Breast epithelium (tissue), 4 donors: ENCODE measurements around the gene CUL2. TPM values are rescaled to one million over a fixed set of nuclear protein-coding genes. Genes with fewer than 3 reads are reported as not detected.

Experiments used
- DNase-seq, 2 donors: peaks; one replicate each; pipeline ENCODE4 v3.0.0-alpha.2; 2019; ENCODE audit warnings: low spot score in 2 of 2
- H3K27ac ChIP-seq, 2 donors: fragments of 200-600 bp; sonication (generic) in 1 of 2; one replicate each; pipeline ENCODE4 v1.5.1; 2016 to 2019; ENCODE audit warnings: mild to moderate bottlenecking in 1 of 2
- H3K27me3 ChIP-seq, 2 donors: fragments of 200-600 bp; sonication (generic) in 1 of 2; one replicate each; pipeline versions ENCODE4 v1.5.1 to v1.6.0; 2017 to 2019; ENCODE audit warnings: control low read depth in 1 of 2, mild to moderate bottlenecking in 1 of 2
- H3K36me3 ChIP-seq: fragments of 200-600 bp; one replicate; pipeline ENCODE4 v1.5.1; 2019
- H3K4me1 ChIP-seq, 2 donors: fragments of 200-600 bp; sonication (generic); one replicate each; pipeline ENCODE4 v1.5.1; 2016 to 2019; ENCODE audit warnings: control low read depth in 1 of 2
- H3K4me3 ChIP-seq, 3 donors: fragments of 200-600 bp; sonication (generic); 1 replicate in 2 of 3; 2 replicates in 1 of 3; pipeline ENCODE4 v1.5.1; 2016 to 2019; ENCODE audit warnings: mild to moderate bottlenecking in 3 of 3, moderate library complexity in 2 of 3
- H3K9me3 ChIP-seq, 2 donors: fragments of 200-600 bp; sonication (generic) in 1 of 2; one replicate each; pipeline ENCODE4 v1.5.1; 2016 to 2019; ENCODE audit warnings: control low read depth in 1 of 2
- CTCF ChIP-seq, 3 donors: fragments of 450-650 bp; IDR thresholded peaks; one replicate each; pipeline ENCODE4 v1.5.1; 2016 to 2017; ENCODE audit warnings: antibody characterized with exemption in 3 of 3, mild to moderate bottlenecking in 3 of 3, moderate library complexity in 3 of 3
- POLR2A ChIP-seq: fragments of 450-650 bp; IDR thresholded peaks from one replicate; pipeline ENCODE4 v1.6.1; 2016; ENCODE audit warnings: antibody characterized with exemption, mild to moderate bottlenecking, moderate library complexity
- POLR2AphosphoS5 ChIP-seq, 3 donors: sonication (generic); formaldehyde crosslinking; IDR thresholded peaks; one replicate each; pipeline ENCODE4 v1.6.1; 2017; ENCODE audit warnings: antibody characterized with exemption in 3 of 3
- intact Hi-C: fragments of 100-400 bp; cut with DNase I; formaldehyde crosslinking; loops from one replicate; pipeline ENCODE4 v1.15.1; 2023; ENCODE audit warnings: low total_unique reads
- total RNA-seq, 3 donors: library from RNA; depleted of rRNA; stranded (reverse); fragments of >200 nt; gene quantifications; one replicate each; pipeline ENCODE4 v1.1.0, GENCODE V29; 2016

Gene CUL2
- total RNA-seq, 3 donors from 2014 or later = 18.9 to 22.7 (median 20.3) TPM

- no peaks in the 10 kb centered on the region for H3K27me3 ChIP-seq
- H3K9me3 ChIP-seq = no peaks in the 10 kb centered on the region
- no peaks in the 10 kb centered on the region for H3K4me1 ChIP-seq
- no peak overlapping the region for H3K27ac ChIP-seq
- no peak for DNase-seq
- intact Hi-C loops = no loop called here
- TF ChIP-seq CTCF (IDR thresholded peaks at IDR 0.05) (no peak), POLR2A (no peak), POLR2AphosphoS5 (IDR thresholded peaks at IDR 0.05) (no peak)
- no peak overlapping the region for H3K4me3 ChIP-seq
- peaks cover 10% of the 10 kb centered on the region for H3K36me3 ChIP-seq
Observed at GRCh38 chr10:35015843-35016408, 74.2 kb downstream of the CUL2 start.

GRCh38 chr10:35012781-35013180 lies 77.4 kb downstream of the CUL2 start:
- intact Hi-C loops = no loop called here
- H3K4me1 ChIP-seq = no peaks in the 10 kb centered on the region
- H3K27ac ChIP-seq = no peak overlapping the region
- no peak overlapping the region for H3K4me3 ChIP-seq
- no peaks in the 10 kb centered on the region for H3K9me3 ChIP-seq
- no peaks in the 10 kb centered on the region for H3K27me3 ChIP-seq
- peaks cover 10% of the 10 kb centered on the region for H3K36me3 ChIP-seq
- TF ChIP-seq POLR2A (no peak), POLR2AphosphoS5 (IDR thresholded peaks at IDR 0.05) (no peak), CTCF (IDR thresholded peaks at IDR 0.05) (no peak)
- DNase-seq = no peak

- no peaks in the 10 kb centered on the region for H3K27me3 ChIP-seq
- intact Hi-C loops = no loop called here
Observed at GRCh38 chr10:35011771-35012191, 78.4 kb downstream of the CUL2 start.

GRCh38 chr10:35007858-35008301 lies 82.3 kb downstream of the CUL2 start:
- no peaks in the 10 kb centered on the region for H3K27me3 ChIP-seq
- H3K4me1 ChIP-seq = no peaks in the 10 kb centered on the region
- H3K4me3 ChIP-seq = no peak overlapping the region
- intact Hi-C loops = no loop called here
- TF ChIP-seq POLR2AphosphoS5 (IDR thresholded peaks at IDR 0.05) = no peak
- TF ChIP-seq POLR2A = no peak
- no peak for TF ChIP-seq CTCF (IDR thresholded peaks at IDR 0.05)
- H3K36me3 ChIP-seq = peaks cover 10% of the 10 kb centered on the region
- H3K27ac ChIP-seq = no peak overlapping the region
- no peak for DNase-seq
- no peaks in the 10 kb centered on the region for H3K9me3 ChIP-seq

More at GRCh38 chr10:35011771-35012191, 78.4 kb downstream of the CUL2 start:
- TF ChIP-seq POLR2A (no peak), CTCF (IDR thresholded peaks at IDR 0.05) (no peak), POLR2AphosphoS5 (IDR thresholded peaks at IDR 0.05) (no peak)
- Histone ChIP-seq H3K9me3 (no peaks in the 10 kb centered on the region), H3K36me3 (peaks cover 10% of the 10 kb centered on the region), H3K4me3 (no peak overlapping the region), H3K27ac (no peak overlapping the region), H3K4me1 (no peaks in the 10 kb centered on the region)
- no peak for DNase-seq

GRCh38 chr10:35006836-35007235 lies 83.3 kb downstream of the CUL2 start:
- no peaks in the 10 kb centered on the region for H3K27me3 ChIP-seq
- H3K4me3 ChIP-seq = no peak overlapping the region
- H3K4me1 ChIP-seq = no peaks in the 10 kb centered on the region
- no peak for DNase-seq
- peaks cover 2% of the 10 kb centered on the region for H3K36me3 ChIP-seq
- no peak overlapping the region for H3K27ac ChIP-seq
- TF ChIP-seq POLR2AphosphoS5 (IDR thresholded peaks at IDR 0.05) (no peak), CTCF (IDR thresholded peaks at IDR 0.05) (no peak), POLR2A (no peak)
- no peaks in the 10 kb centered on the region for H3K9me3 ChIP-seq
- intact Hi-C loops = no loop called here
